HUES6 (cell line): ENCODE measurements around the gene GTF2A1L.
"Not testable (repeated sequence)": the region's sequence is repeated elsewhere in the genome, so short reads cannot be mapped to it uniquely, and the experiment has no call there.

Experiments
- H3K27ac ChIP-seq: 2 replicates; pipeline ENCODE4 v1.7.0; 2013; ENCODE audit warnings: low read depth, mild to moderate bottlenecking, low read length, inconsistent platforms
- H3K27me3 ChIP-seq: 2 replicates; pipeline ENCODE4 v1.6.1; 2013; ENCODE audit warnings: low read length; ENCODE audit not compliant: control insufficient read depth, insufficient read depth
- H3K36me3 ChIP-seq: 2 replicates; pipeline ENCODE4 v1.6.1; 2013; ENCODE audit warnings: low read length; ENCODE audit not compliant: control insufficient read depth, insufficient read depth
- H3K4me1 ChIP-seq: 2 replicates; pipeline ENCODE4 v1.6.1; 2013; ENCODE audit warnings: low read length; ENCODE audit not compliant: control insufficient read depth, insufficient read depth
- H3K4me3 ChIP-seq: 2 replicates; pipeline ENCODE4 v1.5.1; 2013; ENCODE audit warnings: low read depth, low read length
- H3K9ac ChIP-seq: one replicate; pipeline ENCODE4 v1.6.1; 2013; ENCODE audit warnings: mild to moderate bottlenecking, low read length
- H3K9me3 ChIP-seq: 2 replicates; pipeline ENCODE4 v1.6.1; 2013; ENCODE audit warnings: low read depth, low read length; ENCODE audit not compliant: control insufficient read depth, insufficient read depth

The GTF2A1L gene

DNA sequence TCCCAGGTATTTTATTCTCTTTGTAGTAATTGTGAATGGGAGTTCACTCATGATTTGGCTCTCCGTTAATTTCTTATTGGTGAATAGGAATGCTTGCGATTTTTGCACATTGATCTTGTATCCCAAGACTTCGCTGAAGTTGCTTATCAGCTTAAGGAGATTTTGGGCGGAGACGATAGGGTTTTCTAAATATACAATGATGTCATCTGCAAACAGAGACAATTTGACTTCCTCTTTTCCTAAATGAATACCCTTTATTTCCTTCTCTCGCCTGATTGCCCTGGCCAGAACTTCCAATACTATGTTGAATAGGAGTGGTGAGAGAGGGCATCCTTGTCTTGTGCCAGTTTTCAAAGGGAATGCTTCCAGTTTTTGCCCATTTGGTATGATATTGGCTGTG is 86.0 kb downstream of the GTF2A1L start:
- not testable (repeated sequence) for H3K9me3 ChIP-seq, H3K27ac ChIP-seq, H3K4me3 ChIP-seq, H3K4me1 ChIP-seq, H3K27me3 ChIP-seq, H3K36me3 ChIP-seq, H3K9ac ChIP-seq

GRCh38 chr2:48707466-48707865 is 89.8 kb downstream of the GTF2A1L start:
- Histone ChIP-seq H3K9ac (no peak overlapping the region), H3K4me3 (no peak overlapping the region), H3K27me3 (no peaks in the 10 kb centered on the region), H3K27ac (no peak overlapping the region), H3K9me3 (no peaks in the 10 kb centered on the region), H3K36me3 (no peaks in the 10 kb centered on the region), H3K4me1 (no peaks in the 10 kb centered on the region)

DNA sequence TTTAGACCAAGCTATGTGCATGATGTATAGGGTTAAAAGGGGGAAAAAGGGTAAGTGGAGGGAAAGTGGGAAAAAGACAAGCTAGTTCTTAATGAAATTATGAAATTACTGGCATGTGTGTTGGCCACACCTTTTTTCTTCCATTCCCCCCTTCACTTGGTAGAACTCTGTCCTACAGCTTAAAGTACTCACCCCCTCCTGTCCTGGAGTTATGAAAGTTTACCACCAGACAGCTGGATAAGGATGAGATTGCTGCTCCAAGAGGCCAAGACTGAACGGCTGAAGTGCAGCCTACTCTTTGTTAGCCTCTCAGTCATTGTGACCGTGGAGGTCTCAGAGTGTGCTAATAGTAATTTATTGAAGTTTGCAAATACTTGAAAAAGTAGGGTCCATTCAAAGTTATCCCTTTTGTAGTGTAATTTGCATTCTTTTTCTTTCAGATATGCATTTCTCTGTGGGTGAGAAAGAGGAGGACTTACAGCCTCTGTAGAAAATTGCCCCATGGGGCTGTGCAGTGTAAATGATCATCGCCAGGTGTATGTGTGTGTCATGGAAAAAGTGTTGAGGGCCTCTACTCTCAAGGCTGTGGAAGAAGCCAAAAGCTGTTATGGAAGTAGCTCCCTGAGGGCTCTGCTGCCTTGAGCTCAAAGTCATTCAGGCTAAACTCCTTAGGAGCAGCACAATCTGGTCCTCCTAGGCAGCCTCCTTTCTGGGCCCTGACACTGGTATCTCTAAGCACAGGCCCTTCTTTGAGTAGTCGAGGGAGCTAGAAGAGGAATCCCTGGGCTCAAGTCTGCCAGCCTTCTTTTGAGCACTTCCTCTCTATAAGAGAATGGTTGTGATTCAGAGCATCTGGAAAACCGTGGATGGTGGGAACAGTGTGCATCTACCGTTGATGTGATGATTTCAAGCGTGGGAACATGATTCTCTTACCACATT is 91.7 kb downstream of the GTF2A1L start:
- no peak overlapping the region for H3K9ac ChIP-seq

DNA sequence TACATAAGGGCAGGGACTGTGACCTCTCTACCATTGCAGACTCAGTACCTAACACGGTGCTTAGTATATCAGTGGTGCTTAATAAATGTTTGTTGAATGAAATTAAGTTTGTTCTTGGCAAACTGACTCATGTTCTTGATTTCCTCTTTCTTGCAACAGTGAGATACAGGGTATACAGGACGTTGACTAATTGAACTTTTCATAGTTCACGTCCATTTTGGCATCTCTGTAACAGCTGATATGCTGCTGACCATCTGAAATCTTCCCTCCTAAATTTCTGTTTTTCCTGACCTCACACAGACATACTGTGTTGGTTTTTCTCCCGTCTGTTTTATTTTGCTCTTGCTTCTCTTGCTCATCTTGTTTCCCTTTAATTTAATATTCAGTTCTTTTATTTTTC is 93.7 kb downstream of the GTF2A1L start:
- H3K27ac ChIP-seq = no peak overlapping the region
- H3K9me3 ChIP-seq = no peaks in the 10 kb centered on the region
- H3K4me3 ChIP-seq = no peak overlapping the region
- no peak overlapping the region for H3K9ac ChIP-seq
- no peaks in the 10 kb centered on the region for H3K4me1 ChIP-seq
- H3K27me3 ChIP-seq = no peaks in the 10 kb centered on the region
- no peaks in the 10 kb centered on the region for H3K36me3 ChIP-seq

More for the DNA sequence above, 91.7 kb downstream of the GTF2A1L start:
- Histone ChIP-seq H3K4me3 (no peak overlapping the region), H3K9me3 (no peaks in the 10 kb centered on the region), H3K4me1 (no peaks in the 10 kb centered on the region), H3K27me3 (no peaks in the 10 kb centered on the region), H3K27ac (no peak overlapping the region), H3K36me3 (no peaks in the 10 kb centered on the region)

- H3K27me3 ChIP-seq = no peaks in the 10 kb centered on the region
- H3K9ac ChIP-seq = no peak overlapping the region
- no peaks in the 10 kb centered on the region for H3K36me3 ChIP-seq
- no peaks in the 10 kb centered on the region for H3K9me3 ChIP-seq
- no peak overlapping the region for H3K27ac ChIP-seq
- H3K4me1 ChIP-seq = no peaks in the 10 kb centered on the region
- no peak overlapping the region for H3K4me3 ChIP-seq
These were observed 94.5 kb downstream of the GTF2A1L start for GRCh38 chr2:48712151-48712550.

GRCh38 chr2:48713647-48714046 is 96.0 kb downstream of the GTF2A1L start:
- Histone ChIP-seq H3K27ac (no peak overlapping the region), H3K4me1 (no peaks in the 10 kb centered on the region), H3K36me3 (no peaks in the 10 kb centered on the region), H3K9me3 (no peaks in the 10 kb centered on the region), H3K9ac (no peak overlapping the region), H3K4me3 (no peak overlapping the region), H3K27me3 (no peaks in the 10 kb centered on the region)

- Histone ChIP-seq H3K9me3 (no peaks in the 10 kb centered on the region), H3K27me3 (no peaks in the 10 kb centered on the region), H3K36me3 (no peaks in the 10 kb centered on the region), H3K4me1 (no peaks in the 10 kb centered on the region), H3K27ac (no peak overlapping the region), H3K9ac (no peak overlapping the region), H3K4me3 (no peak overlapping the region)
These were observed 96.6 kb downstream of the GTF2A1L start for GRCh38 chr2:48714245-48714644.

DNA sequence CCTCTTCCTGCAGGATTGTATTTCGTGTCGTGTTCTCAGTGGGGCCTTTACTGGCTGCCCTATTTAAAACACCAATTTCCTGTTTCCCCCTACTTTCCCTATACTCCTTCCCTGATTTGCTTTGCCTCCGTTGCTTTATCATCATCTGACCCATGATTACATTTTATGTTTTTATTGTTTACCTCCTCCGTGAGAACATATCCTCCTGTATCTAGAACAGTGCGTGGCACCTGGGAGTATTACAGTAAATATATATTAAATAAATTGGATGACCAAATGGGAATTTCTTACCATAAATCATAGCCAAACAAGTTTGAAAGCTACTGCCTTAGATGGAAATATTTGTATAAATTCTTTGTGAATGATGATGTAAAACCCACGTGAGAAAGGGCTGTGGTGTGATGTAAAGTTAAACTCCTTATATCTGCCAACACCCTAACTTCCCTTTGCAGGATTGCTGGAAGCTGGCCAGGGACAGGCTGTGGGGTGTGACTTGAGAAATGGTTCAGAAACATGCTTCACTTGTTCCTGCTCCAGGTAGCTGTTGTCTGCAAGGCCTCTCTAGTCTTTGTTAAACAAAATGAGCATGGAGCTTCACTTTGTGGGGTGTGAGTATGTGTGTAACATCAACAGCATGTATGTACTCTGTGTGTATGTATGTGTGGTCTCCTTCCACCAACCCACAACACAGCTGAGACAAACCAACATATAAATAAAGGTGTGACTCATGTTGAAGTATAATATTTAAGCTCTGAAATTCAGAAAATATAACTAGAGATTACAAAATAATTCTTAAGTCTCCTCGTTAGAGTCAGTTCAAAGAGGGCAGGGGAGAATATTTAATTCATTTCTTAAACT is 97.6 kb downstream of the GTF2A1L start:
- Histone ChIP-seq H3K27me3 (no peaks in the 10 kb centered on the region), H3K9ac (no peak overlapping the region), H3K36me3 (no peaks in the 10 kb centered on the region)

DNA sequence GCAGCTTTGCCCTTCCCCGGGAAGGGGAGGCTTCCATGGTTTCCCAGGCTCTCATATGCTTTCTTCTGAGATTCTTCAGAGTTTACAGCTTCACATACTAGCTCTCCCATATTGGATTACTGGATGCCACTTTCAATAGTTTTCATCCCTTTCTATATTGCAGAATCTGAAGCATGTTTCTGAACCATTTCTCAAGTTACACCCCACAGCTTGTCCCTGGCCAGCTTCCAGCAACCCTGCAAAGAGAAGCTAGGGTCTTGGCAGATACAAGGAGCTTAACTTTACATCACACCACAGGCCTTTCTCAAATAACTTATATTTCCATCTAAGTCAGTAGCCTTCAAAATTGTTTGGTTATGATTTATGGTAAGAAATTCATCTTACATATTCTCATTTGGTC is 98.3 kb downstream of the GTF2A1L start:
- no peak overlapping the region for H3K27ac ChIP-seq
- no peak overlapping the region for H3K9ac ChIP-seq
- no peak overlapping the region for H3K4me3 ChIP-seq
- no peaks in the 10 kb centered on the region for H3K36me3 ChIP-seq
- no peaks in the 10 kb centered on the region for H3K9me3 ChIP-seq
- H3K27me3 ChIP-seq = no peaks in the 10 kb centered on the region
- no peaks in the 10 kb centered on the region for H3K4me1 ChIP-seq

More for the DNA sequence above, 97.6 kb downstream of the GTF2A1L start:
- Histone ChIP-seq H3K4me1 (no peaks in the 10 kb centered on the region), H3K4me3 (no peak overlapping the region), H3K9me3 (no peaks in the 10 kb centered on the region), H3K27ac (no peak overlapping the region)

DNA sequence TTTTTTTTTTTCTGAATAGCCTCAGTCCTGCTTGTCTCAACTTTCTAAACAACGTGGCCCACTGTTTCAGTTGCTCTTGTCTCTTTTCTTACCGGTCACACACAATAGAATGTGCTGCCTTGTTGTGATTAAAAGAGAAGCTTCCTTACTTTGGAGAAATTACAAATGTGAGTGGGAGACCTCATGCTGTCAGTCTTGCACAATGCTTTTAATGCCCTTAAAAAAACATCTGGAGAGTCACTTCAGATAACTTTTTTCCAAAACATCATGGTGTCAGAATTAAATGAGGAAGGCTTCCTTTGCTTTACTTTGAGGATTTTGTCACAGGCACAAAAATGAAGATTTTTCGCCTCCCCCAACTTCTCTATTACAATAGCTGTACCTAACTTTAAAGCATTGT is 100.2 kb downstream of the GTF2A1L start:
- Histone ChIP-seq H3K4me3 (no peak overlapping the region), H3K36me3 (no peaks in the 10 kb centered on the region), H3K9ac (no peak overlapping the region), H3K4me1 (no peaks in the 10 kb centered on the region), H3K27me3 (no peaks in the 10 kb centered on the region), H3K9me3 (no peaks in the 10 kb centered on the region), H3K27ac (no peak overlapping the region)
